ENCODE results near the gene PKHD1.

PKHD1 gene

DNA sequence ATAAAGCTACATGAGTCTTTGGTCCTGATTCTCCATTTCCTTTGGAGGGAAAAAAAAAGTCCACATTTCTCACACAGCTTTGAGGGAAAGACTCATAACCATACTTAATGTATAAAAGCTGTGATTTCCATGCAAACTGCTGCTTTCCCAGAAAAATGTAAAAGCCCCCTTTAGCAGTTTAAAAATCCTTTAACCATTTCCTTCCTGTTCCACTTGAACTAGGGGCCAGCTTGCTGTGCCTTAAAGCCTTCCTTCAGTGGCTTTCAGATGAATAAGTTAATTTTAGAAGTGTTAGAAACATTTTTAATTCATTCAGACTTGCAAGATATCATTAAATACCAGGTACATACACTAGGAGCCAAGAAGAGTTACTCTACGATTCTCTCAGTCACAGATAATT lies 273.5 kb downstream of the PKHD1 start:
- in situ Hi-C loops (cut with MboI; ENCODE audit: low sequenced_read_pairs) = no loop called here

DNA sequence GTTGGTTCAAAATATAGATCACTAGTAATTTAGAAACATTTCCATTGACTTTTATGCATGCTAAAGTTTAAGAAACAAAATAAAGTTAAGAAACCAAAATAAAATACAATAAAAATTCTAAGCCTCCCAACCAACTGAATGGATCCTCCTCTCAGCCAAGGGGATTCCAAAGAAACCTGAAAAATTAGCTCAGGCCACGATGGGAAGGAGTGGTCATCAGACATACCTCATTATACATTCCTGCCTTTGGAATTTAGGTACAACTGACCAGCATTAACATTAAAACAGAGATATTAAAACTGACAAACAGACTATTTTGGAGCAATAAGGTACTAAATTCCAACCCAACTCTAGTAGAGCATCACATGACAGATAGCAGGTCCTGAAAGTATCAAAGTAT lies 275.2 kb downstream of the PKHD1 start:
- in situ Hi-C loops (cut with MboI; ENCODE audit: low sequenced_read_pairs) = no loop called here

DNA sequence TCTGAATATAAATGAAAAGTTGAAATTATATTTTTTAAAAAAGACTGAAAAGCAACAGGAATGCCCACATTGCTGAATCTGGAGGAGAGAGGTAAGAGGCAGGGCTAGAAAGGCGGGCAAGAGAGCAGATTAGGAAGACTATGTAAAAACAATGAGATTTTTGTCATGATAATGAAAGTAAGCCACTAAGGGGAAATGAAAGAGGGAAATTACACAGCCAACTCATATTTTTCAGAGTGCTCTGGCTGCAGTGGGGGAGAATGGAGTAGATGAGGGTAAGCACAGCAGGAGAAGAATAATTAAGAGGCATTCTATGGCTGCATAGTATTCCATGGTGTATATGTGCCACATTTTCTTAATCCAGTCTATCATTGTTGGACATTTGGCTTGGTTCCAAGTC lies 281.9 kb downstream of the PKHD1 start:
- in situ Hi-C loops (cut with MboI; ENCODE audit: low sequenced_read_pairs) = no loop called here

DNA sequence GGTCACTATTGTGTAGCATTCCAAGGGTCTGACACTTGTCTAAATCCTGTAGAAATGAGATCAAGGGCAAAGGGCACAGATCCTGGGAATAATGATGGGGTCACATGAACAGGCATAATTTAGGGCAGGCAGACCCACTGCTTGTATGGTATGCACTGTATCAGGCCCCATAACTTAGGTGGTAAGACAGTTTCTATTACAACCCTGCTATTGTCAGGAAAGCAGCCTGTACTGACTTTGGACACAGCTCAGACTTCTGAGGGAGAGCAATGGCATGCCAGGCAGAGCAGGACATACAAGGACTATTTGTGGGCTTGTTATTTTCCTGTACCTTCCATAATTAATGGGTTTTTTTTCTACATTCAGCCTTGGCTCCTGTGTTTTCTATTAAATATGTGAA lies 286.8 kb downstream of the PKHD1 start:
- in situ Hi-C loops (cut with MboI; ENCODE audit: low sequenced_read_pairs) = no loop called here

DNA sequence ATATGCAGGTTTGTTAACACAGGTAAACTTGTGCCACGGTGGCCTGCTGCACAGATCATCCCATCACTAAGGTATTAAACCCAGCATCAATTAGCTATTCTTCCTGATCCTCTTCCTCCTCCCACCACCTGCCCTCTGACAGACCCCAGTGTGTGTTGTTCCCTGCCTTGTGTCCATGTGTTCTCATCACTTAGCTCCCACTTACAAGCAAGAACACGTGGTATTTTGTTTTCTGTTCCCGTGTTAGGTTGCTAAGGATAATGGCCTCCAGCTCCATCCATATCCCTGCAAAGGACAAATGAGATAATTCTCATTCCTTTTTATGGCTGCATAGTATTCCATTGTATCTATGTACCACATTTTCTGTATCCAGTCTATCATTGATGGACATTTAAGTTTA lies 294.0 kb downstream of the PKHD1 start:
- in situ Hi-C loops (cut with MboI; ENCODE audit: low sequenced_read_pairs) = no loop called here

DNA sequence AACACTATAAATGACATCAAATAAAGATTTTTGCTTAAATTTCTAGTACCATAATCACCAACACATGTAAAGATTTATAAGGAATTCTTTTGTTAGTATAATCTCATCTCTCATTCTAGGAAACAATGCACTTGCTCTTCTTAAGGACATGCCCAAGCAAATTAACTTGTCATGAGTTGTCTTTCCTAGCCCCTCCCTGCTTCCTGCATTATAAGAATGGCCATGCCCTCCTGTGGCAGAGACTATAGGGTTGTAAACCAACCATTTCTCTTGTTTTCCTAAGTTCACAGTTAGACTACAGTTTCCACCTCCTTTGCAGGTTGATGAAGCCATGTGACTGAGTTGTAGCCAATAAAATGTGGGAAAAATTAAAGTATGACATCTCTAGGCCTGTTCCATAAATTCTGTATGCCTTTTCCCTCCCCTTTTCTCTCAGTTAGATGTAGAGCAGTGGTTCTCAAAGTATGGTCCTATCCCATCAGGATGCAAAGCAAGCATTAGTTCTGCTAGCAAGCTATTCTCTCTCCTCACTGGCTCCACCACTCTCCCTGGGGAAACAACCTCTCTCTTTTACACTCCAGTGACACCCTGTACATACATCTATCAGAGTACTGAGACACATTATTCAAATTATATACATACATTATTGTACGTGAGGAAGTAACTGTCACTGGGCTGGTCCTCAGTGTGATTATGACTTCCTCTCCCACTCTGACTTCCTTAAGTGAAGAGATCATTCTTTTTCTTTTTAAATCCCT lies 295.0 kb downstream of the PKHD1 start:
- in situ Hi-C loops (cut with MboI; ENCODE audit: low sequenced_read_pairs) = no loop called here

DNA sequence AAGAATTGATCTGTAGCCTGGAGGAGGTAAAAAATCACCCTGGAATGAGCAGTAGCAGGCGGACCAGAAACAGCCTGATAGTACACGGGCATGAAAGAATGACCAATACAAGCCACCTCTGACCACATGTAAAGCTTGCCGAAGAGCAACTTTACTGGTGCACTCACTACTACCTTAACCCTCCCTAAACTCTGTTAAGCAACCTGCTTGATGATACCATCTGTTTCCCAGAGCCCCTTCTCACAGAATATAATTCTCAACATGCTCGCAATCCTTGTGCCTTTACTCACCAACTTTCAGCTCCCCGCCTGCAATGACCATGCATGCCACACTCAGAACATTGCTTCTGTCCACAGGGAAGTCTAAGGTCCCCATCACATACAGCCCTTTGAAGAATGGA lies 296.5 kb downstream of the PKHD1 start:
- in situ Hi-C loops (cut with MboI; ENCODE audit: low sequenced_read_pairs) = no loop called here

DNA sequence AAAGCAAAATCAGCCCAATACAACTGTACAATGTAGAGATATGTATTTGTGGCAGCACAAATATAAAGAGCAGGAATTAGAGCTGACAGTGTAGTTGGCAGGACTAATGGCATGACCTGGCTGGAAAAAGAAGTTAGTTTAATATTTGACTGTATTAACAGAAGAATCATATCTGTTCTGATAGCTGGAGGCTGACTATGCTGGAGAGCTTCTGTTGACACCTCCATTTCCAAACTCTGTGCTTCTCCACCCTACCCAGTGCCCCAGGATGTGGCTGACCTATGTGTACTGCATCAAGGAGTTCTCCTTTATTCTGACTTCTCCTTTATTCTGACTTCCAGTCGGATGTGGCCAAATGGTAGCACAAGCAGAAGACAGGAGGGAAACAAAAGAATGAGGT lies 299.3 kb downstream of the PKHD1 start:
- in situ Hi-C loops (cut with MboI; ENCODE audit: low sequenced_read_pairs) = no loop called here

DNA sequence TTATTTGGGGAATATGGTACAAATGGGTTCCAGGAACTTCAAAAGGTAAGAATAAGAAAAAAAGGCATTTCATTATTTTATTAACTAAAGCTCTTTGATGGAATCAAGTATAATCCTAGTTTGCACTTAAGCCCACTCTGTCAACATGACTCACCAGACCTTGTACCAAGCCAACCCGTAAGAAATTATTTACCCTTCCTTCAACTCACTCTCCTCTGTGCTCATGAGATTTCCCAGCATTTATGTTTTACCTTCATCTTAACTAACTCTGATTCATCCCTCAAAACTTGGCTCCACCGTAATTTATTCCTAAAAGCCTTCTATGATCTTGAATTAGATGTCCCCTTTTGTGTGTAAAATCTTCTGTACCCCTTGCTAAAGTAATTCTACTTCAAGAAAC lies 308.7 kb downstream of the PKHD1 start:
- in situ Hi-C loops (cut with MboI; ENCODE audit: low sequenced_read_pairs) = no loop called here

DNA sequence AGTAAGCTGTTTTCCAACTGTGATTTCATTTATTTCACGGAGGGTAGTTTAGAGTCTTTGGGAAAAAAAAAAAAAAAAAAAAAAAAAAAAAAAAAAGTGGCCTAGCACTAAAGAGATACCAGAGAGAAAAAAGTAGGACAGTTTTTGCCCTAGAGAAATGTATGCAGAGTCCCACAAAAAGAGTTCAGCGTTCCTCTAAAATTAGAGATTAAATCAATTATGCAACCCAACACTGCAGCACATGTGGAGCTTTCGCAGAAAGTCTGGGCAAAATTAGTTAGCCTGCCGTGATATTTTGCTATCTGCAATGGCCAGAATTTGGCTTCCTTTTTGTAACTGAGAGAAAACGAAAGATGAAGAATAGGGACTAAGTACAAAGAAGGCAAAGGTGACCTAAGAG lies 309.8 kb downstream of the PKHD1 start:
- in situ Hi-C loops (cut with MboI; ENCODE audit: low sequenced_read_pairs) = no loop called here

DNA sequence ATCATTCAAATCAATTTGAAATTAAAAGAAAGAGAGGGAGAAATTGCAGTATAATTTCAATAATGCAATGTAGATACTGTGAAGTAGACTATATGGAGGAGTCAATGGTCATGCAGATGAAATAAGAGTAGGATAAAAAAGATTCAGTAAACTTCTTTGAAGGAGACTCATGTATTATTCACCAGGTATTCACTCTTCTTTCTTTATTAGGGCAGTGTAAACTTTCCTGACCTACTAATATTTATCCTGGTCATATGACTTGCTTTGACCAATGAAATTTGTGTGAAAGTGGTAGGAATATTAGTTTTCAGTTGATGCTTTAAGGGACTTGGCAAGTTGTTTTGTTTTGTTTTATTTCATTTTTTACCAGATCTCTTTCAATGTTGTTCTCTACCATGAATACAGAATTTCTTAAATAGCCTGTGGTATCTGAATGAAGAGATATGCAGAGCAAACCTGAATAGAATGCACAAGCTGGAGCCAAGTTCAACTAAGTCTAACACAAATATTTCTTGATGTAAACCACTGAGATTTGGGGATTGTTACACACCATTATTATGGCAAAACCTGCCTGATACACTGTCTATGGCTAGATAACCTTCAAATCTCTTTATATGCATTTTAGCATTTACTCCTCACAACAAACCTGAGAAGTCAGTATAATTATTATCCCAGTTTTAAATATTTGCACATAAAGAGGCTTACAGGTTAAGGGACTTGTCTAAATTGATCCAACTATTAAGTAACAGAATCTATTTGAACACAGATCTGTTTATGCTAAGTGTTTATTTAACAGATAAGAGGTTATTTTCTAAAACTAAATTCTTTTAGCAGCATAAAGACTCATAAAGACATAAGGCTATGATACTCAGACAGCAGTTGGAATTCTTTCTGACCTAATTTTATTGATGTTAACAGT lies 311.2 kb downstream of the PKHD1 start:
- in situ Hi-C loops (cut with MboI; ENCODE audit: low sequenced_read_pairs) = no loop called here

DNA sequence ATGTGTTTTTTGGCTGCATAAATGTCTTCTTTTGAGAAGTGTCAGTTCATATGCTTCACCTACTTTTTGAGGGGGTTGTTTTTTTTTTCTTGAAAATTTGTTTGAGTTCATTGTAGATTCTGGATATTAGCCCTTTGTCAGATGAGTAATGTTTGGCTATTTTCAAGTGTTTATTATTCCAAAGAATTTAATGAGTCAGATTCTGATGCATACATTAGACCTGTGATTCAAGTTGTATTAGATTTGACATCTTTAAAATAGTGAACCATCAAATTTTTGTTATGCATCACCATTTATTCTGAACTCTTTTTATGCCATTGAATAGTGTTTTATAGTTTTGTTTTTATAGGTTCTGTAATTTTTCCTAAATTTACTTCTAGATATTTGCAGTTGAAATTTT lies 319.3 kb downstream of the PKHD1 start:
- in situ Hi-C loops (cut with MboI; ENCODE audit: low sequenced_read_pairs) = no loop called here

DNA sequence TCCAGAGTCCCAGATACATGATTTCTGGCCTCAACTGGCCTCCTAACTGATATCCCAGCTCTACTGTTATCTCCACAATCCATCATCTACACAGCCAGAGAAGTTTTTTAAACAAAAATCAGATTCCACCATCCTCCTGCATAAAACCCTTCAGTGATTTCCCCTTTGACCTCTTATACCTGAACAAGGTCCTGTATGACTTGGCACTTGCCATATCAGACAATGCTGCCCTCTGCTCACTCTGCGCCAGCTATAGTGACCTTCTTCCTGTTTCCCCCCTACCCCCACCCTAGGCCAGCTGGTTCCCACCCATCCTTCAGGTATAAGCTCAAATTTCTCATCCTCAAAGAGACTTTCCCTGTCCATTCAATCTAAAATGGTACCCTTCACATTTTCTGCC lies 322.2 kb downstream of the PKHD1 start:
- in situ Hi-C loops (cut with MboI; ENCODE audit: low sequenced_read_pairs) = no loop called here

DNA sequence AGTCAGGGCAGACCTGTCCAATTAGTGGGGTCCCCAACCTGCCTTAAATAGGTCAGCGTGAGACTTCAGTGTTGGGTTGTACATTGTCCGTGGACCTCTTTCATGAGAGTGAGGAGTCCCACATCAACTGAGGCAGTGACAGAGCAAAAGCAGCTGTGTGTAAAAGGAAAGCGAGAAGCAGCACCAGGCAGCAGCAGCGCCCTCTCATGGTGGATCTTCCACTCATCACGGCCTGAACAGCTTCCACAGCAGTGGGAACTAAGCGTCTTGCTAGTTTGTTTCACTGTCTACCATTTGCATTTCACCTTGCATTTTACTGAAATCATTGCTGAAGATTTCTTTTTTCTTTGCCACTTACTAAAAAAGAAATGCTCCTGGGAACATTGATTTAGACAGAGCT lies 333.8 kb downstream of the PKHD1 start:
- in situ Hi-C loops (cut with MboI; ENCODE audit: low sequenced_read_pairs) = no loop called here

DNA sequence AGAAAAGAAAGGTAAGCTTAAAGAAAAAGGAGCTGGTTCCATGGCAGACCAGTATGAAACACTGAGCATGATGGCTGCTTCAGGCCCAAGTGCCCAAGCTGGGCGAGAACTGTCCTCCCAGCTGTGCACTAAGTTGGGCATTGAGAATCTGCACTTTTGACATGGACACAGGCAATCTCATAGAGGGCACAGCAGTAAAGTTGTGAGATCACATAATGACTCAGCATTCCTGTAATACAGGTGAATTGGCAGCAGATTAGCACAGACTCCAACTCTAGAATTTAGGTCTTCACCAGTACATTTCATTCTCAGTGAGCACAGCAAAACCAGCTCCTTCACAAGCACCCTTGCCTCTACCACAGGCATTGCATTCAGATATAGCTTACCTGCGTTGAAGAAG lies 343.4 kb downstream of the PKHD1 start:
- in situ Hi-C loops (cut with MboI; ENCODE audit: low sequenced_read_pairs) = no loop called here

DNA sequence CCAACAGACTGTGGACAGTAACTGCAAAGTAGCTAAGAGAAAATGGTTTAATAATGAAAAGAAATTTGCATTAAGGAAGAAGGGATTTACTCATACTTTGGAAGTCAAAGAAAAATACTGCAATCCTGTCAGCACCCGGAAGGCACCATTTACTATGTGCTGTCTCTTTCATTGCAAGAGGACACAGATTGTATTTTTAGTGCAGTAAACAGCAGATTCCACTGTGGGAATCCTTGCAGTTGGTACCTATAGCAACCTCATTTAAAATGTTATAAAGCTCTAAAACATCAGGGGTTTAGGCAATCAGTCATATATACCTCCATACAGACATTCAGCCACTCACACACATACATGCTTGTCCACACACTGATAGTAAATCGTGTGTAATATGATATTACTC lies 346.8 kb downstream of the PKHD1 start:
- in situ Hi-C loops (cut with MboI; ENCODE audit: low sequenced_read_pairs) = no loop called here

DNA sequence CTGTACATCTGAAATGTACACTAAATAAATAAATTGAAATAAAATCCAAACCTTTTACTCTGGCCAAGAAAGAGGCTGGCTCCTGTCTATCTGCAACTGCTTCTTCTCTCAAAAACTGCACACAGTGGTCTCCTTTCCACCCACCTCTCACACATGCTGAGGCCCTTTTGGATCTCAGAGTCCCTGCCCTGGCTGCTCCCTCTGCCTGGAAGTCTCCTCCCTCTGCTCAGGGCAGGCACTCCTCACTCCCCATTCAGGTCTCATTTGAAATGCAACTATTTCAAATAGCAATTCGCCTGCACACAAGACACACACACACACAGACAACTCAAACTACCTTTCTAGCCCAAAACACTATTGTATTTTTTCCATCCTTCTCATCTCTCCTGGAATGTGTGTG lies 348.8 kb downstream of the PKHD1 start:
- in situ Hi-C loops (cut with MboI; ENCODE audit: low sequenced_read_pairs) = no loop called here

DNA sequence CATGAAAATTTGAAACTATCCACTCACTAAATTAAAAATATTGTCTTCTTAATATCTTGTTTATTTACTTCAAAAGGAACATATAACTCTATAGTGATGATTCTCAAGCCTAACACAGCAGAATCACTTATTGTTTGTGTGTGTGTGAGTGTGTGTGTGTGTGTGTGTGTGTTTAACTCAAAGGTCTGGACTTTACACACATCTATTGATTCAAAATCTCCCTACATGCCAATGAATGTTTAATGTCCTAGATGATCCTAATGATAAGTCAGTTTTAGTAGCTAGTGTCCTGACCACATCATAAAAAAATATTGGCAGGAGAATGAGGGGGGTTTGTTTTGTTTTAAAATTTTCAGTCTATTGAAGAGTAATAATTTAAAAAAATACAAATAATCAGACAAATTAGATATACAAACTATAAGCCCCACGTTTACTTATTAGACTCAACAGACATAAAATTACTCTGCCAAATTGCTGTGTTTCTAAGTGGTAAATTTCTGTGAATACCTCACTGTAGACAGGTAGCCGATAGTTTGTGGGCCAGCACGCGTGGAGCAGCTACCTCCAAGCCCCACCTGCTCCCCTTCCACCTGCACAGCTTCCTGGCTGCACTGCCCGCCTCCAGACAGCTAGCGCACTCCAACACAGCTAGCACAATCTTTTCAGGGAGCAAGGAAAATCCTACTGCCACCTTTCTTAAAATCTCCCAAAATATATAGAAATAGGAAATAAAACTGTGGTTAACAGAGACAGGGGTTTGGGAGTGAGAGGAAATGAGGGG lies 349.6 kb downstream of the PKHD1 start:
- in situ Hi-C loops (cut with MboI; ENCODE audit: low sequenced_read_pairs) = no loop called here

DNA sequence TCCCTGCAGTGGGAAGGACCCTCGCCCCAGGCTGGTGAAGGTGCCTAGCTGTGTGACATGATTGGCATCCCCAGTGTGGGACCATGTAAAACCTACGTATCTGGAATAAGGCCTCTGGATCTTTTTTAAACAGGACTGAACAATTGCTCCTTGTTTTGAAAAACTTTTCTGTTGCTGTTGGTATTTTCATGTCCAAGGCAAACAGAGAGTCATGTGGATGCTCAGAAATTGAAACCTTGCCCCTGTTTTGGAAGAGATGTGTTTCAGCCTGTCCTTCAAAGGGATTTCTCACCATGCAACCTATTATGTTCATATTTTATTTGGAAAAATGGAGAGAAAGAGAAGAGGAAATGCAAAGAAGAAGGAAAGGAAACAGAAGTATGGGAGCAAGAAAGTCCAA lies 362.3 kb downstream of the PKHD1 start:
- in situ Hi-C loops (cut with MboI; ENCODE audit: low sequenced_read_pairs) = no loop called here

DNA sequence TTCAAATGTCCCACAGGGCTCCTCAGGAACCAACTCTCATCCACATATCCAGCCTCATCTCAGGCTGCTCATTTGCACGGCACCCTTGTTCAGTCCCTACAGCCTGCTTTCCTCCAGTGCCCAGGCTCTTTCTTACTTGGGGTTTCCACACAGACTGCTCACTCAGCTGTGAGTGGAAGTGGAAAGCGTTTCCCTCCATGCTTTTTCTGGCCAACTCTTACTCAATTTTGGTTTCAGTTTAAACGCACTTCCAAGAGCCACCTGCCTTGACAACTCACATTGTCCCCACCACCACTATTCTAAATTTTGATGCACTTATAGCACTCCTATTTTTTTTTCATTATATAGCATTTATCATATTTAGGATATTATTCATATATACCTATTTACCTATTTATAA lies 367.1 kb downstream of the PKHD1 start:
- in situ Hi-C loops (cut with MboI; ENCODE audit: low sequenced_read_pairs) = no loop called here

DNA sequence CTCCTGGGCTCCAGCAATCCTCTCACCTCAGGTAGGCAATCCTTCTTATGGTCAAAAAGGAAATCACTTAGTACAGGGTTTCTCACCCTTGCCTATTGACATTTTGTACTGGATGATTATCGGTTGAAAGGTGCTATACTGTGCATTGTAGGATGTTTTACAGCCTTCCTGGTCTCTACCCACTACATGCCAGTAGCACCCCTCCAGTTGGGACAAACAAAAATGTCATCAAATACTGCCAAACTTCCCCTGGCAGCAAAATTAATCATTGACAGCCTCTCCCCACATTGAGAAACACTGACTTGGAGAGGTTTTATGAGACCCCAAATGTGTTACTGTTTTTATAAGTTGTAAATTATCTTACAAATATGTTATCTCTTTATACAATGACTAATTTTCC lies 368.1 kb downstream of the PKHD1 start:
- in situ Hi-C loops (cut with MboI; ENCODE audit: low sequenced_read_pairs) = no loop called here

DNA sequence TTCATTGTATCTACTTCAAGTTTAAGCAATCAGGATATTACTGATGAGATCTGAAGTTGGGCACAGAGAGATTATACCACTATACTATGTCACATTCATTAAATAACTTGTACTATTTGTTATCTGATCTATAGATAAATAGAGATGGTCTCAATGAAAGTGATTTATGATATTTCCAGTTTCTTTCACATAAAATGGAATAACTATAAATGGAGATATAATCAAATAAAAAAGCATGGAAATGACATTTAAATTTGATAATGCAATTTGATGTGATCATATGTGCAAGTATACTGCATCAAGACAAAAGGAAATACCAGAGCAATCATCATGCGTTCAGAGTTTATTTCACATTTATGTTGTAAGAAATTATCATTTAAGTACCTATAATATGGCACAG lies 368.9 kb downstream of the PKHD1 start:
- in situ Hi-C loops (cut with MboI; ENCODE audit: low sequenced_read_pairs) = no loop called here

Measured in hTERT RPE-1 (cell line).